NB4 (cell line): ENCODE measurements around the gene HS6ST1.

Source experiments
- MYC ChIP-seq: IDR thresholded peaks from 2 replicates; pipeline ENCODE4 v1.6.1; 2011; ENCODE audit warnings: low read depth, low read length
- POLR2A ChIP-seq: IDR thresholded peaks from 2 replicates; pipeline ENCODE4 v1.6.1; 2011; ENCODE audit warnings: mild to moderate bottlenecking; ENCODE audit not compliant: insufficient read length; ENCODE audit errors: extremely low read depth
- TF ChIP-seq, protein P1 (sequence below): IDR thresholded peaks from one replicate; pipeline ENCODE4 v1.5.1; 2012; ENCODE audit warnings: low read depth, low read length
- TF ChIP-seq, protein P2 (sequence below): IDR thresholded peaks from 2 replicates; pipeline ENCODE4 v1.6.1; 2011; ENCODE audit warnings: low read depth, low read length

DNA sequence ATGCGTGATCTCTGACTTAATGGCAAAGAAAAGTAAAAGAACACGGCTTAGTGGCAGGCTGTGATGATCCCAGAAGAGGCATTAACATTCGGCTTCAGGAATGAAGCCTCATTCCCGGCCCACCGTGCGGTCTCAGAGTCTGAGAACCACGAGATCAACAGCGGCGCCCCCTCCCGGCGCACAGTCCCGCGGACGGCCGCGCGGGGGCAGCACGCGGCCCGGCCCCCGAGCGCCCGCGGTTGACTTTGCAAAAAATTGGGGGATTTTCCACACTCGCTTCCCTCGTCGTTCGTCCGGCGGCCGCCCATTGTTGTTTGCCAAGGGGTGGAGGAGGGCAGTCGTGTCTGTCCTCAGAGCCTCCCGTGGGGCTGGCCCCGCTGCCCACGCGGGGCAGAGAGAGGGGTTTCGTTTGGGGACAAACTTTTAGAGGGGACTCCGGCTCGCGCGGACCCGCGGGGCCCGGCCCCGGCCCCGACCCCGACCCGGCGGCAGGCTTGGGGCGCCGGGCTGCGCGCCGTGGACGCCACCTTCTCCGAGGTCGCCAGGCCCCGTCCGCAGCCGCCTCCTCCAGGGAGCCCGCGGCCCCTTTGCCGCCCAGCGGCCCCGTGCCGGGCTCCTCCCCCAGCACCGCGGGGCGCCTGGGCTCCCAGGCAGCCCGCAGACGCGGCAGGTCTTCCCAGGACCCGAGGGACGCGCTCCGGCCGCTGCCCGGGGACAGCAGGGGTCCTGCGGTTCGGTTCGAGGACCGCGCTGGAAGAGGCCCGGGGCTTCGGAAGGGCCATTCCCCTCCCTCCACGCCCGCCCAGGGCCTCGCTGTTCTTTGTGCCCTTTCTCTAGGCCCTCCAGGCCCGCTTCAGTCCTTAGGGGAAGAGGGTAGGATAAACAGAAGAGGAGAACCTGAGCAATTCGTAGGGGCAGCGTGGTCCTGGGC, 3.4 kb upstream of the HS6ST1 start:
- TF ChIP-seq, protein P1, sequence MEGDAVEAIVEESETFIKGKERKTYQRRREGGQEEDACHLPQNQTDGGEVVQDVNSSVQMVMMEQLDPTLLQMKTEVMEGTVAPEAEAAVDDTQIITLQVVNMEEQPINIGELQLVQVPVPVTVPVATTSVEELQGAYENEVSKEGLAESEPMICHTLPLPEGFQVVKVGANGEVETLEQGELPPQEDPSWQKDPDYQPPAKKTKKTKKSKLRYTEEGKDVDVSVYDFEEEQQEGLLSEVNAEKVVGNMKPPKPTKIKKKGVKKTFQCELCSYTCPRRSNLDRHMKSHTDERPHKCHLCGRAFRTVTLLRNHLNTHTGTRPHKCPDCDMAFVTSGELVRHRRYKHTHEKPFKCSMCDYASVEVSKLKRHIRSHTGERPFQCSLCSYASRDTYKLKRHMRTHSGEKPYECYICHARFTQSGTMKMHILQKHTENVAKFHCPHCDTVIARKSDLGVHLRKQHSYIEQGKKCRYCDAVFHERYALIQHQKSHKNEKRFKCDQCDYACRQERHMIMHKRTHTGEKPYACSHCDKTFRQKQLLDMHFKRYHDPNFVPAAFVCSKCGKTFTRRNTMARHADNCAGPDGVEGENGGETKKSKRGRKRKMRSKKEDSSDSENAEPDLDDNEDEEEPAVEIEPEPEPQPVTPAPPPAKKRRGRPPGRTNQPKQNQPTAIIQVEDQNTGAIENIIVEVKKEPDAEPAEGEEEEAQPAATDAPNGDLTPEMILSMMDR, result peak; percentile 58
- peak; percentile 12 for TF ChIP-seq POLR2A
- TF ChIP-seq, protein P2, sequence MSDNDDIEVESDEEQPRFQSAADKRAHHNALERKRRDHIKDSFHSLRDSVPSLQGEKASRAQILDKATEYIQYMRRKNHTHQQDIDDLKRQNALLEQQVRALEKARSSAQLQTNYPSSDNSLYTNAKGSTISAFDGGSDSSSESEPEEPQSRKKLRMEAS, result 0 out of 2 replicates have a peak, but pooled peaks have one; percentile 2
- no peak; the same call in 1 of the 2 replicates for TF ChIP-seq MYC
